ENCODE data around the gene ILF3. TPM values are rescaled to one million over a fixed set of nuclear protein-coding genes. Genes with fewer than 3 reads are reported as not detected.

Gene ILF3
- total and polyA plus RNA-seq, 5 experiments from 2014 or later, result 79.6 to 391 (median 99.1) TPM

DNA sequence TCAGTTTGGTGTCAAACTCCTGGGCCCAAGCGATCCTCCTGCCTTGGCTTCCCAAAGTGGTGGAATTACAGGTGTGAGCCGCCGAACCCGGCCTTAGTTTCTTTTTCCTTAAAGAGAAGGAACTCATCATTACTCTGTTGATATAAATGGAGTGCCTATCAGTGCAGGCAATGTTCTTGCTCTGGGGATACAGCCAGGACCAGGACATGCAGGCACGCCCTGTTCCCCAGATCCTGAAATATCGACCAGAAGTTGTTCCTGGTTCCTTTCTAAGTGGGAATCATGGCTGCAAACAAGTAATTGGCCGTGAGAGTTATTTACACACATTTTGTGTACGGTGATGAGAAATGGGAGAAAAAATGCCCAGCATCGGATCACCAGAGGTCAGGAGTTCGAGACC lies 72.1 kb downstream of the ILF3 start:
- Mint-ChIP-seq H3K27ac (peak overlapping the region in 4 of 10 donors; percentile 54 to 77 (median 66)), H3K4me1 (peaks cover 18 to 80% (median 77%) of the 10 kb centered on the region in 4 donors), H3K36me3 (peaks cover 0 to 35% (median 10%) of the 10 kb centered on the region in 3 donors), H3K9me3 (no peaks in the 10 kb centered on the region), H3K27me3 (no peaks in the 10 kb centered on the region), H3K4me3 (peak overlapping the region in 2 of 10 donors; percentile 12 to 33)
- ATAC-seq (no peak), DNase-seq (no peak)
- POLR2A ChIA-PET, result no interaction called here

DNA sequence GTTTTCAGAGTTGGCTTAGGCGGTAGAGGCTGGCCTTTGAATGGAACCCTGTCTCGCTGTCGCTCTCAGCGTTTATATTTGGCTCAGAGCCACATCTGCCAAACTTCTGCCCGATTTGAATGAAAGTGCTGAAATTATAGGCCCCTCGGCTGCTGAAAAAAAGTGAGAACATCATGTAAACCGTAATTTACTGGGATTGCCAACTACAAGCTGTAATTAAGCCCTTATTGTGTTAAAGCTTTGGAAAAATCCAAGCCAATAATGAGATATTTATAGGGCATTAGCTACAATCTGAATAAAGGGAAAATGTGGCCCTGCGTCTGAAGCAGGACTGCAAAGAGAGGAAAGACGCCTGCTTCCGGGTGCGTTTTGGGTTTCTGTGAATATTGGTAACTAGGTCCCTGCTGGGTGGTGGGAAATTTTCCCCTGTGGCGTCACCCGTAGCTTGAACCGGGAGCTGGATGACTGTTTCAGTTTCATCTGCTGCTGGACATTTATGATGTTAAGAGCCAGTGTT lies 73.6 kb downstream of the ILF3 start:
- POLR2A ChIA-PET, result no interaction called here
- peak overlapping the region; percentile 41 to 83 (median 81) for H3K27ac Mint-ChIP-seq
- peak overlapping the region in 1 of 10 donors; percentile 30 for H3K4me3 Mint-ChIP-seq
- peaks cover 20 to 77% (median 76%) of the 10 kb centered on the region in 4 donors for H3K4me1 Mint-ChIP-seq
- DNase-seq, result peak in 1 of 10 donors; percentile 22
- ATAC-seq, result no peak
- H3K36me3 Mint-ChIP-seq, result peaks cover 0 to 34% (median 10%) of the 10 kb centered on the region in 3 donors
- H3K9me3 Mint-ChIP-seq, result no peaks in the 10 kb centered on the region
- H3K27me3 Mint-ChIP-seq, result no peaks in the 10 kb centered on the region

DNA sequence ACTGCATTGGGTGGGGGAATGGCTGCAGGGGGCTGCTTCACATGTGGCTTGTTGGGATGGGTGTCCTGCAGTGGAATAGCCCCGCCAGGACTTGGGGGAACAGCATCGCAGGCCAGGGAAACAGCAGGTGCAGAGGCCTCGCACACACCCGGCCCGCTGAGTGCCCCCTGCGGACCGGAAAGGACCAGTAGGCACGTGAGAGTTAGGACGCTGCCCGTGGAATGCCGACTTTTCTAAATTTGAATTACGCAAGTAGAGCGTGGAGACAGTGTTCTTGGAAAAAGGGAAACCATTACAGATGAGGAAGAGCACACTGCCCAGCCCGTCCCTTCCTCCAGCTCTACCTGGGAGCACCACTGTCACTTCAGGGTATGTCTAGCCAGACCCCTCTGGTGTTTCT lies 75.3 kb downstream of the ILF3 start:
- Mint-ChIP-seq H3K36me3 (peaks cover 0 to 25% (median 10%) of the 10 kb centered on the region in 3 donors), H3K27ac (peak overlapping the region; percentile 60 to 99 (median 94)), H3K27me3 (no peaks in the 10 kb centered on the region), H3K9me3 (no peaks in the 10 kb centered on the region), H3K4me3 (peak overlapping the region in 3 of 10 donors; percentile 15 to 36 (median 34)), H3K4me1 (peaks cover 16 to 70% (median 65%) of the 10 kb centered on the region in 4 donors)
- POLR2A ChIA-PET, result interaction anchor here (0.6 to 5.0 kb wide), 2 partner anchors 11 to 1839 kb away, joined by 3 to 62 read pairs; partner anchors contain the start of gene DNM2
- peak in 1 of 10 donors; percentile 22 for DNase-seq
- ATAC-seq, result no peak

DNA sequence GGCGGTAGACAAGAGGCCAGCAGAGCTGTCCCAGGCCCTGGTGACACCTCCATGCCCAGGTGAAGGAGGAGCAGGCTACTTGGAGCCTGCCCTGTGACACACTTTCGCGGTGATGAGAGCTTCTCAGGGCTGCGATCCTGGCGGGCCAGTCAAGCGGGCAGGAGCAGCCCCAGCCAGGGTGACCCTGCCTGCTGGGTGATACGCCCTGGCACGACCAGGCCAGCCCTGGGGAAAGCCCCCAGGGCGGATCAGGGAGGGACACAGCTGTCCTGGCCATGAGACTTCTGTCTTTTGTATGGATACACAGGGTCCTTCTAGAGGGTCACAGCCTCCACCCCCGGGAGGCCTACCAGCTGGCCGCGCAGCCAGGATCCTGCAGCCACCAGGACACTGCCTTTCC lies 76.8 kb downstream of the ILF3 start:
- DNase-seq, result peak in 1 of 10 donors; percentile 10
- Mint-ChIP-seq H3K27ac (peak overlapping the region; percentile 93 to 99 (median 97)), H3K9me3 (no peaks in the 10 kb centered on the region), H3K4me1 (peaks cover 14 to 67% (median 59%) of the 10 kb centered on the region in 4 donors), H3K27me3 (no peaks in the 10 kb centered on the region), H3K36me3 (peaks cover 0 to 31% (median 10%) of the 10 kb centered on the region in 3 donors), H3K4me3 (peak overlapping the region; percentile 19 to 86 (median 76))
- POLR2A ChIA-PET, result interaction anchor here (0.6 to 5.0 kb wide), 13 partner anchors 9 to 662 kb away, joined by 3 to 62 read pairs (median 7); partner anchors contain the start of genes DNM2 and TMED1
- no peak for ATAC-seq

DNA sequence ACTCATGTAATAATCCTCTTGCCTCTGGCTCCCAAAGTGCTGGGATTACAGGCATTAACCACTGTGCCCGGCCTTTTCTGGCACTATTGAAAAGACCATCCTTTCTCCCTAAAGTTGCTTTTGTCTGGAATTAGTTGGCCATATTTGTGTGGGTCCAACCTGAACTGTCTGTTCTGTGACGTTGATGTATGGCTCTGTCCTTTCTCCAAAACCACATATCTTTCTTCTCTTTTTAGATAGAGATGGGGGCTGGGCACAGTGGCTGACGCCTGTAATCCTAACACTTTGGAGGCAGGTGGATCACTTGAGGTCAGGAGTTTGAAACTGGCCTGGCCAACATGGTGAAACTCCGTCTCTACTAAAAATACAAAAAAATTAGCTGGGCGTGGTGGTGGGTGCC lies 81.6 kb downstream of the ILF3 start:
- POLR2A ChIA-PET, result interaction anchor here (0.6 to 1.1 kb wide), 2 partner anchors 19 to 91 kb away, joined by 3 to 4 read pairs; no protein-coding TSS in a partner anchor
- H3K4me1 Mint-ChIP-seq, result peaks cover 11 to 64% (median 49%) of the 10 kb centered on the region in 4 donors
- no peak for ATAC-seq
- H3K27me3 Mint-ChIP-seq, result no peaks in the 10 kb centered on the region
- H3K4me3 Mint-ChIP-seq, result no peak overlapping the region
- H3K27ac Mint-ChIP-seq, result peak overlapping the region in 2 of 10 donors; percentile 3 to 46
- DNase-seq, result no peak
- peaks cover 0 to 4% (median 0%) of the 10 kb centered on the region in 9 donors for H3K9me3 Mint-ChIP-seq
- peaks cover 0 to 34% (median 9%) of the 10 kb centered on the region in 3 donors for H3K36me3 Mint-ChIP-seq

DNA sequence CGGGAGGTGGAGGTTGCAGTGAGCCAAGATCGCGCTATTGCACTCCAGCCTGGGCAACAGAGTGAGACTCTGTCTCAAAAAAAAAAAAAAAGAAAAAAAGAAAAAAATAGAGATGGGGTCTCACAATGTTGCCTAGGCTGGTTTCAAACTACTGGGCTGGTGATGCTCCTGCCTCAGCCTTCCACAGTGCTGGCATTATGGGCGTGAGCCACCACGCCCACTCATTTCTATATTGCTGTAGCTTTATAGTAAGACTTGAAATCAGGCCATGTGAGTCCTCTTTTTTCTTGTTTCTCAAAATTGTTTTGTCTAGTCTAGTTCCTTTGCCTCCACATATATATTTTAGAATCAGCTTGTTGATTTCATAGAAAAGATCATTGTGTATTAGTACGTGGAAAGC lies 82.0 kb downstream of the ILF3 start:
- no peak for ATAC-seq
- peaks cover 0 to 36% (median 11%) of the 10 kb centered on the region in 3 donors for H3K36me3 Mint-ChIP-seq
- H3K9me3 Mint-ChIP-seq, result peaks cover 0 to 5% (median 0%) of the 10 kb centered on the region in 9 donors
- DNase-seq, result no peak
- peaks cover 16 to 64% (median 49%) of the 10 kb centered on the region in 4 donors for H3K4me1 Mint-ChIP-seq
- no peak overlapping the region for H3K4me3 Mint-ChIP-seq
- no peaks in the 10 kb centered on the region for H3K27me3 Mint-ChIP-seq
- peak overlapping the region in 4 of 10 donors; percentile 41 to 80 (median 67) for H3K27ac Mint-ChIP-seq
- POLR2A ChIA-PET, result interaction anchor here (0.6 to 1.1 kb wide), 2 partner anchors 18 to 92 kb away, joined by 3 to 4 read pairs; no protein-coding TSS in a partner anchor

DNA sequence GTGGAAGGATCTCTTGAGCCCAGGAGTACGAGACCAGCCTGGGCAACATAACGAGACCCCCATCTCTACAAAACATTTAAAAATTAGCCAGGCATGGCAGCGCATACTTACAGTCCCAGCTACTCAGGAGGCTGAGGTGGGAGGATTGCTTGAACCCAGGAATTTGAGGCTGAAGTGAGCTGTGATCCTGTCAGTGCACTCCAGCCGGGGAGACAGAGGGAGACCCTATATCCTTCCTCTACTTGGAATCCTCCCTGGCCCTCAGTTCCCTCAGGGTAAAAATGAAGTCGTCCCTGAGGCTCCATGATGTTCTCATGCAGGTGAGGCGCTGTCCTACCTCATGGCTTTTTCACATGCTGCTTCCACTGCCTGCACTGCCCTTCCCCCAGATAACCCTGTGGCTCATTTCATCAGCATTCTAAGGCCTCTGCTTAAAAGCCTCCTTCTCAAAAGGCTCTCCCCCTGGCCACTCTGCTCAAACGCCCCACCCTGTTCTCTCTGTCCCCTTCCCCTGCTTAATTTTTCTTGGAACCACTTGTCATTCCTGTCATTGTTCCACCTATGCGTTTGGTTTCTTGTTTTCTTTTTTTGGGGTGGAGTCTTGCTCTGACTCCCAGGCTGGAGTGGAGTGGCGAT lies 82.9 kb downstream of the ILF3 start:
- peaks cover 0 to 36% (median 11%) of the 10 kb centered on the region in 3 donors for H3K36me3 Mint-ChIP-seq
- H3K4me1 Mint-ChIP-seq, result peaks cover 17 to 61% (median 49%) of the 10 kb centered on the region in 4 donors
- peak overlapping the region in 8 of 10 donors; percentile 27 to 80 (median 68) for H3K27ac Mint-ChIP-seq
- no peak overlapping the region for H3K4me3 Mint-ChIP-seq
- DNase-seq (peak in 1 of 10 donors; percentile 21), ATAC-seq (no peak)
- POLR2A ChIA-PET, result no interaction called here
- H3K9me3 Mint-ChIP-seq, result peaks cover 0 to 5% (median 0%) of the 10 kb centered on the region in 9 donors
- H3K27me3 Mint-ChIP-seq, result no peaks in the 10 kb centered on the region

DNA sequence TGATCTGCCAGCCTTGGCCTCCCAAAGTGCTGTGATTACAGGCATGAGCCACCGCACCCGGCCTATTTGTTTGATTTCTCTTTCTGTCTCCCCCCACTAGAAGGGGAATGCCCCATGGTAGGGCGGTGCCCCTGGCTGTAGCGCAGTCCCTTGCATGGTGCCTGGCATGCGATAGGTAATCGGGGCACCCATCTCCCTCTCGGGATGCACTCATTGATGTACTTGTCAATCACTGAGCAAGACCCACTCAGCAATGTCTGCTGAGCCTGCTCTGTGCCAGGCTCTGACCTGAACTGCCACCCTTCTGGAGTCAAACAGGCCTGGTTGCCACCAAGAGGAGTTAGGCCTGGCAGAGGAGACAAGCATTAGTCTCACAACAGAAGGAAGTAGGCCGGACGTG lies 83.6 kb downstream of the ILF3 start:
- H3K27me3 Mint-ChIP-seq, result no peaks in the 10 kb centered on the region
- ATAC-seq, result no peak
- peak in 1 of 10 donors; percentile 60 for DNase-seq
- peak overlapping the region in 7 of 10 donors; percentile 34 to 80 (median 66) for H3K27ac Mint-ChIP-seq
- H3K9me3 Mint-ChIP-seq, result peaks cover 0 to 5% (median 0%) of the 10 kb centered on the region in 9 donors
- peaks cover 0 to 36% (median 11%) of the 10 kb centered on the region in 3 donors for H3K36me3 Mint-ChIP-seq
- POLR2A ChIA-PET, result no interaction called here
- no peak overlapping the region for H3K4me3 Mint-ChIP-seq
- H3K4me1 Mint-ChIP-seq, result peaks cover 21 to 65% (median 55%) of the 10 kb centered on the region in 4 donors

DNA sequence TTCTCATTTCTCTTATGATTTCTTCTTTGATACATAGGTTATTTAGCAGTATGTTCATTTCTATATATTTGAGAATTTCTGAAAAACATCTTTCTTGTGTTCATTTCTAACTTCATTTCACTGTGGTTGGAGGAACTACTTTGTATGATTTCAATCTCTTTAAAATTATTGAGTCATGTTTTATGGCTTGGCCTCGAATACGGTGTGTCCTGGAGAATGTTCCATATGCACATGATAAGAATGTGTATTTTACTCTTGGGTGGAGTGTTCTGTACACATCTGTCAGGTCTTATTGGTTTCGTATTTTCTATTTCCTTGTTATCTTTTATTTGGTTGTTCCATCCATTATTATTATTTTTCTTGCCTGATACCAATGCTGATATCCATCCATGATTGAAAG lies 86.7 kb downstream of the ILF3 start:
- H3K4me3 Mint-ChIP-seq, result no peak overlapping the region
- DNase-seq (no peak), ATAC-seq (no peak)
- peak overlapping the region in 4 of 10 donors; percentile 7 to 72 (median 58) for H3K27ac Mint-ChIP-seq
- H3K36me3 Mint-ChIP-seq, result peaks cover 0 to 19% (median 11%) of the 10 kb centered on the region in 3 donors
- peaks cover 24 to 76% (median 60%) of the 10 kb centered on the region in 4 donors for H3K4me1 Mint-ChIP-seq
- POLR2A ChIA-PET, result no interaction called here
- no peaks in the 10 kb centered on the region for H3K27me3 Mint-ChIP-seq
- H3K9me3 Mint-ChIP-seq, result peaks cover 0 to 5% (median 0%) of the 10 kb centered on the region in 9 donors

Small RNAs within 50 kb of the gene (microRNA-seq; reads per million reads assigned to microRNA genes)
- gene MIR638 (ENCODE audit: borderline microRNAs expressed), result not detected

Other genes with a start within 250 kb of the ILF3 start
- under 1 TPM; 0.88 to 0.99 TPM for gene PDE4A, start 233.8 kb upstream of the ILF3 start, total RNA-seq
- 1 to 10 TPM in 2 of 3 donors, under 1 TPM in 1; 0.33 to 2.5 (median 1.9) TPM for gene PDE4A, start 233.8 kb upstream of the ILF3 start, polyA plus RNA-seq
- 10 to 100 TPM; 34.6 to 35.2 TPM for gene KEAP1, start 151.0 kb upstream of the ILF3 start, total RNA-seq
- 10 to 100 TPM; 15.1 to 25.7 (median 20.1) TPM for gene KEAP1, start 151.0 kb upstream of the ILF3 start, polyA plus RNA-seq
- under 1 TPM; 0.81 to 0.85 TPM for gene S1PR5, start 136.9 kb upstream of the ILF3 start, total RNA-seq
- gene S1PR5, start 136.9 kb upstream of the ILF3 start, polyA plus RNA-seq, result 10 to 100 TPM in 1 of 3 donors, 1 to 10 TPM in 1, under 1 TPM in 1; 0.99 to 77.2 (median 2.1) TPM
- 10 to 100 TPM; 52.0 to 53.4 TPM for gene ATG4D, start 110.4 kb upstream of the ILF3 start, total RNA-seq
- 10 to 100 TPM in 2 of 3 donors, 1 to 10 TPM in 1; 9.2 to 19.3 (median 12.2) TPM for gene ATG4D, start 110.4 kb upstream of the ILF3 start, polyA plus RNA-seq
- 10 to 100 TPM; 57.8 to 68.4 TPM for gene KRI1, start 88.3 kb upstream of the ILF3 start, total RNA-seq
- 10 to 100 TPM; 12.8 to 46.9 (median 20.9) TPM for gene KRI1, start 88.3 kb upstream of the ILF3 start, polyA plus RNA-seq
- 10 to 100 TPM; 27.2 to 28.1 TPM for gene CDKN2D, start 85.4 kb upstream of the ILF3 start, total RNA-seq
- gene CDKN2D, start 85.4 kb upstream of the ILF3 start, polyA plus RNA-seq, result 100 to 1,000 TPM in 2 of 3 donors, 10 to 100 TPM in 1; 81.6 to 145 (median 108) TPM
- gene AP1M2, start 67.0 kb upstream of the ILF3 start, total RNA-seq, result not detected
- under 1 TPM in 1 of 3 donors, not detected in 2; 0.25 TPM for gene AP1M2, start 67.0 kb upstream of the ILF3 start, polyA plus RNA-seq
- 100 to 1,000 TPM; 268 to 270 TPM for gene SLC44A2, start 28.8 kb upstream of the ILF3 start, total RNA-seq
- gene SLC44A2, start 28.8 kb upstream of the ILF3 start, polyA plus RNA-seq, result 100 to 1,000 TPM; 201 to 331 (median 218) TPM
- gene QTRT1, start 47.1 kb downstream of the ILF3 start, total RNA-seq, result 10 to 100 TPM; 54.7 to 62.3 TPM
- 10 to 100 TPM; 33.5 to 41.0 (median 36.6) TPM for gene QTRT1, start 47.1 kb downstream of the ILF3 start, polyA plus RNA-seq
- 100 to 1,000 TPM; 267 to 270 TPM for gene DNM2, start 63.7 kb downstream of the ILF3 start, total RNA-seq
- gene DNM2, start 63.7 kb downstream of the ILF3 start, polyA plus RNA-seq, result 10 to 100 TPM; 45.0 to 91.4 (median 60.9) TPM
- gene TMED1, start 181.9 kb downstream of the ILF3 start, total RNA-seq, result 1 to 10 TPM; 6.7 to 8.9 TPM
- gene TMED1, start 181.9 kb downstream of the ILF3 start, polyA plus RNA-seq, result 10 to 100 TPM; 23.7 to 26.3 (median 25.0) TPM
- gene C19orf38, start 194.1 kb downstream of the ILF3 start, total RNA-seq, result under 1 TPM; 0.41 to 0.60 TPM
- gene C19orf38, start 194.1 kb downstream of the ILF3 start, polyA plus RNA-seq, result under 1 TPM in 1 of 3 donors, not detected in 2; 0.17 TPM
- gene CARM1, start 217.2 kb downstream of the ILF3 start, total RNA-seq, result 10 to 100 TPM; 25.8 to 26.5 TPM
- gene CARM1, start 217.2 kb downstream of the ILF3 start, polyA plus RNA-seq, result under 1 TPM; 0.30 to 0.59 (median 0.40) TPM

Measured in naive thymus-derived CD8-positive, alpha-beta T cell (primary cell).